Mesothelial cell of epicardium (in vitro differentiated cells): ENCODE results near the gene PRUNE2. TPM values are rescaled to one million over a fixed set of nuclear protein-coding genes. Genes with fewer than 3 reads are reported as not detected.

Experiments
- DNase-seq, 2 experiments: peaks; one replicate each; pipeline ENCODE4 v3.0.0; 2021; ENCODE audit warnings: low spot score in 2 of 2; ENCODE audit not compliant: unreplicated experiment in 2 of 2
- H3K27ac Mint-ChIP-seq: 2 replicates; pipeline ENCODE4 v1.8.0; 2021; ENCODE audit warnings: mixed read lengths
- H3K27me3 Mint-ChIP-seq: 2 replicates; pipeline ENCODE4 v1.8.0; 2021; ENCODE audit warnings: low read depth, mixed read lengths
- H3K36me3 Mint-ChIP-seq: 2 replicates; pipeline ENCODE4 v1.8.0; 2021; ENCODE audit warnings: mixed read lengths
- H3K4me1 Mint-ChIP-seq: 2 replicates; pipeline ENCODE4 v1.8.0; 2021; ENCODE audit warnings: mixed read lengths
- H3K4me3 Mint-ChIP-seq: 2 replicates; pipeline ENCODE4 v1.8.0; 2021; ENCODE audit warnings: mild to moderate bottlenecking, moderate library complexity, mixed read lengths
- H3K9me3 Mint-ChIP-seq: 2 replicates; pipeline ENCODE4 v1.8.0; 2021; ENCODE audit warnings: mixed read lengths
- CTCF ChIP-seq: fragments of 200-600 bp; sonication (generic); IDR thresholded peaks from one replicate; pipeline ENCODE4 v1.5.0; 2021; ENCODE audit warnings: antibody characterized with exemption; ENCODE audit not compliant: unreplicated experiment
- total RNA-seq: library from RNA; stranded (reverse); gene quantifications from 3 replicates; pipeline ENCODE4 v1.2.1, GENCODE V29; 2021

PRUNE2 gene
- total RNA-seq, 1 donor from 2014 or later: 3.4 TPM

- Mint-ChIP-seq H3K27ac (no peak overlapping the region), H3K4me3 (peak overlapping the region; percentile 72), H3K27me3 (peaks cover 14% of the 10 kb centered on the region), H3K9me3 (no peaks in the 10 kb centered on the region), H3K36me3 (no peaks in the 10 kb centered on the region), H3K4me1 (peaks cover 11% of the 10 kb centered on the region)
- TF ChIP-seq CTCF: no peak
- DNase-seq: no peak
These were observed 213.3 kb downstream of the PRUNE2 start for GRCh38 chr9:76692458-76693129.

GRCh38 chr9:76691517-76692313, 214.2 kb downstream of the PRUNE2 start:
- DNase-seq: no peak
- H3K4me1 Mint-ChIP-seq: peaks cover 11% of the 10 kb centered on the region
- TF ChIP-seq CTCF: no peak
- H3K27ac Mint-ChIP-seq: peak overlapping the region; percentile 22
- peak overlapping the region; percentile 72 for H3K4me3 Mint-ChIP-seq
- no peaks in the 10 kb centered on the region for H3K36me3 Mint-ChIP-seq
- H3K27me3 Mint-ChIP-seq: peaks cover 9% of the 10 kb centered on the region
- no peaks in the 10 kb centered on the region for H3K9me3 Mint-ChIP-seq

- Mint-ChIP-seq H3K4me3 (no peak overlapping the region), H3K9me3 (no peaks in the 10 kb centered on the region), H3K27ac (no peak overlapping the region), H3K4me1 (peaks cover 11% of the 10 kb centered on the region), H3K36me3 (no peaks in the 10 kb centered on the region), H3K27me3 (peaks cover 6% of the 10 kb centered on the region)
- no peak for TF ChIP-seq CTCF
- no peak for DNase-seq
These were observed 214.9 kb downstream of the PRUNE2 start for GRCh38 chr9:76690973-76691370.

- no peak overlapping the region for H3K27ac Mint-ChIP-seq
- H3K4me1 Mint-ChIP-seq: peaks cover 11% of the 10 kb centered on the region
- H3K4me3 Mint-ChIP-seq: no peak overlapping the region
- no peak for DNase-seq
- peaks cover 6% of the 10 kb centered on the region for H3K27me3 Mint-ChIP-seq
- H3K36me3 Mint-ChIP-seq: no peaks in the 10 kb centered on the region
- no peaks in the 10 kb centered on the region for H3K9me3 Mint-ChIP-seq
- no peak for TF ChIP-seq CTCF
These were observed 215.5 kb downstream of the PRUNE2 start for GRCh38 chr9:76690246-76690972.

GRCh38 chr9:76688471-76689238, 217.3 kb downstream of the PRUNE2 start:
- DNase-seq: no peak
- Mint-ChIP-seq H3K27ac (no peak overlapping the region), H3K4me3 (no peak overlapping the region), H3K36me3 (no peaks in the 10 kb centered on the region), H3K9me3 (no peaks in the 10 kb centered on the region), H3K27me3 (peaks cover 6% of the 10 kb centered on the region), H3K4me1 (peaks cover 11% of the 10 kb centered on the region)
- TF ChIP-seq CTCF: no peak
